GM12865 (cell line): Measurements from ENCODE around the gene ALOXE3.

Source experiments
- DNase-seq: peaks from one replicate; pipeline ENCODE4 v3.0.0; 2010; ENCODE audit warnings: low read depth
- H3K4me3 ChIP-seq: 2 replicates; pipeline ENCODE4 v1.5.1; 2011; ENCODE audit warnings: mild to moderate bottlenecking, low read depth, low read length, control low read depth
- CTCF ChIP-seq: IDR thresholded peaks from 2 replicates; pipeline ENCODE4 v1.5.1; 2011; ENCODE audit warnings: low read length, control low read depth, low read depth, inconsistent platforms; ENCODE audit not compliant: insufficient read depth; ENCODE audit errors: missing control alignments

ALOXE3 gene

DNA sequence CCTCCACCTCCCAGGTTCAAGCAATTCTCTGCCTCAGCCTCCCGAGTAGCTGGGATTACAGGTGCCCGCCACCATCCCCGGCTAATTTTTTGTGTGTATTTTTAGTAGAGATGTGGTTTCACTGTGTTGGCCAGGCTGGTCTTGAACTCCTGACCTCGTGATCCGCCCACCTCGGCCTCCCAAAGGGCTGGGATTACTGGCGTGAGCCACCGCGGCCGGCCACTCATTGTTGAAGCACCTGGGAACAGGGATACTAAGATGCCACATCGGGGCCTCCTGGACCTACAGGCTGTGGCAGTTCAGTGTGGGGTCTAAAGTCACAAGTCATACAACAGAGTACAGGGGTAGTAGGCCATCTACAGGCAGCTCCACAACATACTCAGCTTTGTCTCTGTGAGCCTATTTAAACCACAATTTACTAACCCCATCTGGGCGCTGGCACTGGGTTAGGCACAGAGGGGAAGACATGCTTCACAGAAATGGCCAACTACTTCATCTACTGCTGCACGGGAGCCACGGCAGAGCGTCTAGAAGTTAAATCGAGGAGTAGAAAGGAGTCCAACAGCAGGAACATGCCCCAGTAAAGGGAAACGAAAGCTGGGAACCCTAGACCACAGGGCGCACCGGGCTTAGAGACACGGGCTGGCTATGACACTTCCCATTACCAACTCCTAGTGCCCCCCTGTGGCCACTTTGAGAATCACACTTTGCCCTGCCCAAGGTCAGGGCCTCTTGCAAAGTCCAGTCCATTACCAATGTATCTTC is 40.1 kb upstream of the ALOXE3 start:
- DNase-seq: peak; percentile 91
- peak; percentile 87 for TF ChIP-seq CTCF
- no peak overlapping the region for H3K4me3 ChIP-seq

- TF ChIP-seq CTCF: no peak
- DNase-seq: peak; percentile 100
- peak overlapping the region; percentile 65 for H3K4me3 ChIP-seq
These were observed 38.1 kb upstream of the ALOXE3 start for GRCh38 chr17:8156246-8156992.

DNA sequence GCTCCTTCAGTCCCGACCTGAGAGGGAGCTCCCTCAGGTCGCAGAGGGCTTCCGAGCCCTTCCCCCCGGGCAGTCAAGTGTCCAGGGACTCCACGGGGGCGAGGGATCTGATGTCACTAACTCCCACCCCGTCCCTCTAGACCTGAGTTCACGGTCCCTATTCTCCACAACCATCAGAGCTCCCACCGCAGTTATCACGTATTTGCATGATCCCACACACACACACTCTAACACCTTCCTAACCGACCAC is 37.6 kb upstream of the ALOXE3 start:
- peak overlapping the region; percentile 64 for H3K4me3 ChIP-seq
- DNase-seq: no peak
- TF ChIP-seq CTCF: no peak

GRCh38 chr17:8155231-8155995 is 37.1 kb upstream of the ALOXE3 start:
- peak overlapping the region; percentile 64 for H3K4me3 ChIP-seq
- no peak for TF ChIP-seq CTCF
- no peak for DNase-seq

- peak overlapping the region; percentile 64 for H3K4me3 ChIP-seq
- DNase-seq: no peak
- no peak for TF ChIP-seq CTCF
These were observed 36.4 kb upstream of the ALOXE3 start for GRCh38 chr17:8154608-8155155.

DNA sequence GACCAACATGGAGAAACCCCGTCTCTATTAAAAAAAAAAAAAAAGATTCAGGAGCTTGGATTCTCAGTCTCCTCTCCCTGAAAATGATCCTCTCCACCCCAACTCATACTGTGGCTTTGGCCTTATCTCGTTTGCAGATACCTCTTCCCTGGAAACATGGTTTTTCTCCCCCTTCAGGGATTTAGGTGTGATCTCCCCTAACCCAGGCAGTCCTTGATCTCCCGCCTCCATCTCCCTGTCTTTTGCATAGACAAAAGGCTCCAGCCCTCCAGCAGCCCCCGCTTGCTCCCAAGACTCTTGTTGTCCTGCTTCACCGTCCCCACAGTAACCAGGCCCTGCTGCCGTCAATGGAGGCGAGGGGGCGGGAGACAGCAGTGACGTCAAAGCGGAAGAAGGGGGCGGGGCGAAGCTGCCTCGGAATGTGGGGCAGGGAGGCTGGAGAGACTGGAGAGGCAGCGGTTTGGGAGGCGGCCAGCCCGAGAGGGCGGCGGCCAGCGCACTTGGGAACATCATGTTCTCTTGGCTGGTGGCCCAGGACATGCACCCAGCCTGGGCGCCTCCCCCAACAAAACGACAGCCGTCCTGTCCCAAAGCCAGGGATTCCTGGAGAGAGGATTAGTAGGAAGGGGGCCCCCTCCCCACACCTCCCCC is 35.8 kb upstream of the ALOXE3 start:
- peak; percentile 81 for DNase-seq
- no peak for TF ChIP-seq CTCF
- H3K4me3 ChIP-seq: peak overlapping the region; percentile 64
